Activated CD4-positive, alpha-beta T cell treated with anti-CD3 and anti-CD28 coated beads for 36 hours (primary cell): ENCODE data around the gene CAMTA1. TPM values are rescaled to one million over a fixed set of nuclear protein-coding genes. Genes with fewer than 3 reads are reported as not detected.

Source experiments
- ATAC-seq: fragments of 200-7000 bp; cut with Tn5 transposase; one replicate; pipeline ENCODE4 v1.10.0; 2021; ENCODE audit warnings: mild to moderate bottlenecking, moderate library complexity
- CTCF ChIA-PET: fragments of 350-600 bp; sonication (Branson Sonifier 250); formaldehyde crosslinking; loops from one replicate; lab custom pipeline; 2021; ENCODE audit warnings: antibody characterized with exemption; lab: Charles Lee
- POLR2A ChIA-PET: fragments of 350-600 bp; sonication (Branson Sonifier 250); formaldehyde crosslinking; loops from one replicate; lab custom pipeline; 2021; ENCODE audit warnings: antibody characterized with exemption, inconsistent platforms; lab: Charles Lee
- DNase-seq: peaks from one replicate; pipeline ENCODE4 v3.0.0-alpha.2; 2020
- H3K27ac Mint-ChIP-seq: one replicate; pipeline ENCODE4 v1.8.0; 2021; ENCODE audit warnings: mixed read lengths
- H3K27me3 Mint-ChIP-seq: one replicate; pipeline ENCODE4 v1.8.0; 2021; ENCODE audit warnings: mixed read lengths
- H3K36me3 Mint-ChIP-seq: one replicate; pipeline ENCODE4 v1.8.0; 2021; ENCODE audit warnings: low read depth, mixed read lengths
- H3K4me1 Mint-ChIP-seq: one replicate; pipeline ENCODE4 v1.8.0; 2021; ENCODE audit warnings: mixed read lengths
- H3K4me3 Mint-ChIP-seq: one replicate; pipeline ENCODE4 v1.8.0; 2021; ENCODE audit warnings: mild to moderate bottlenecking, moderate library complexity, mixed read lengths
- H3K9me3 Mint-ChIP-seq: one replicate; pipeline ENCODE4 v1.8.0; 2021; ENCODE audit warnings: low read depth, mixed read lengths
- intact Hi-C, 2 experiments: fragments of 100-400 bp; cut with DNase I in 1 of 2; cut with micrococcal nuclease in 1 of 2; formaldehyde crosslinking; loops; one replicate each; pipeline versions ENCODE4 v1.14.2 to v1.15.1; 2022 to 2024; cut with DNase I, micrococcal nuclease
- total RNA-seq, 2 experiments: library from RNA; stranded (reverse); gene quantifications; one replicate each; pipeline ENCODE4 v1.2.3, GENCODE V29; 2021

Gene CAMTA1
- total RNA-seq, 2 experiments from 2014 or later: 62.3 to 76.7 TPM

DNA sequence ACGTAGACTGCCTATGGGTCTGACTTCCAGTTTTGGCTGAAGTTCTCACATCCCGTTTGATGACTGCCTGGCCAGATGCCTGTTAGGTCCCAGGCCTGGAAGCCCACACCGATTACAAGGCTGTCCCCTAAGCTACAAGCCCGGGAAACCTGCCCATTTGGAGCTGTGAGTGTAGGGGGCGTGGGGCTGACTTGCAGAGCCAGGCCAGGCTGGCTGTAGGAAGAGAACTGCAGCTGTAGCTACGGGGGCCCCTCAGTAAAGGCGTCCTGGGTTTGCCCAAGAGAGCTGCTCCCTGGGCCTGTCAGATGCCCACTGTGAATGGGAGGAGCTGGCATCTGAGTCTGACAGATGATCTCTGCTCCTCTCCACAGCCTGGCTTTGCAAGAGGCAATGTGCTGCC is 199.7 kb downstream of the CAMTA1 start:
- H3K27ac Mint-ChIP-seq: no peak overlapping the region
- DNase-seq: no peak
- intact Hi-C loops: no loop called here
- H3K36me3 Mint-ChIP-seq: no peaks in the 10 kb centered on the region
- no peak overlapping the region for H3K4me3 Mint-ChIP-seq
- ChIA-PET POLR2A (no interaction called here), CTCF (interaction anchor here (0.6 kb wide), 1 partner anchor 84 kb away, joined by 3 read pairs; no protein-coding TSS in a partner anchor)
- no peaks in the 10 kb centered on the region for H3K4me1 Mint-ChIP-seq
- no peak for ATAC-seq
- H3K9me3 Mint-ChIP-seq: no peaks in the 10 kb centered on the region
- peaks cover 5% of the 10 kb centered on the region for H3K27me3 Mint-ChIP-seq

DNA sequence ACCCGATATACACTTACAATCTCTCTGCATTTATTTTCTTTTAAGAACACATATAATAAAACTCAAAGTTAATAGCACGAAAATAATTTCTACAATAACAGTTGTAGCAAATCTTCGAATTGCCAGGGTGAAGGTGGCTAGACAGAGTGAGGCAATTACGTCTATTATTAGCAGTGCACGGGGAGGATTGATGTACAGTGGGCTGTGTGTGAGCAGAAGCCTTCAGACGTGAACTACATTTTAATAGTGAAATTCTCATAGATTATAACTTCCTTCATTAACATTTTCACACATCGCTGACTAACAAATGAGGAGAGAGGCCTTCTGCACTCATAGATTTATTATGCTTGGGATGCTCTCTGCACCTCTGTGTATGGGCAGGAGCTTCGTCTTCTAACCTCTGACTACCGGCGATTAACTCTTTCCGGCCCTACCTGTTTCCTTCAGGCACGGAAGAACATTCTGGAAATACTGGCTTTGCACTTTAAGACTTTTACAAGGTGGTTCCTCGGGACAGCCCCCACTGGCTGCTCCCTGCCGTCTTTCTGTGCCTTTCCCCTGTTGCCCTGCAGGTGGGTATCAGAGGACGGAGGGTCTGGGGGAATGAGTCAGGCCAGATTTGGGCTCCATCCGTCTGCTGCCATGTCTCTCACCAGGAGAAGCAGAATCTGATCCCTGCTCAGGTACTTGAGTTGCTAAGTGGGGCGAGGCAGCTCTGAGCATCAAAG is 200.5 kb downstream of the CAMTA1 start:
- ChIA-PET POLR2A (no interaction called here), CTCF (no interaction called here)
- peaks cover 2% of the 10 kb centered on the region for H3K9me3 Mint-ChIP-seq
- H3K36me3 Mint-ChIP-seq: no peaks in the 10 kb centered on the region
- peaks cover 10% of the 10 kb centered on the region for H3K27me3 Mint-ChIP-seq
- no peak overlapping the region for H3K4me3 Mint-ChIP-seq
- no peaks in the 10 kb centered on the region for H3K4me1 Mint-ChIP-seq
- ATAC-seq (no peak), DNase-seq (no peak)
- intact Hi-C loops: no loop called here
- no peak overlapping the region for H3K27ac Mint-ChIP-seq

DNA sequence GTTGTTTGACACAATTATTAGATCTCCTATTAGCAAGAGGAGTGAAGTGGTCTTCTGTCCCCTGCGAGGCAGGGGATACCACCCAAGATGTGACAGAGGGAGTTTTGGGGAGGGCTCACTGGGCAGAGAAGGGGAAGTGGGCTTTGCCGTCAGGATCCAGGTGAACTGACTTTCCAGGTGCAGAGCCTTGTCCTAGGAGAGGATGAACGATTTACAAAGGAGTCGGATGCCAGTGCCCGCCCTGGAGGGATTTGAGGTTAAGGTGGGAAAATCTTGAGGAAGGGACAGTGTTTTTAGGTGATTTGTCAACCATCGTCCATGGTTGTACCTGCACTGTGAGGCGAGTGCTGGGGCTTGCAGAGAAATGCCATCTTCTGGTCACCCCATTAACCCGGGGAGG is 201.0 kb downstream of the CAMTA1 start:
- H3K9me3 Mint-ChIP-seq: peaks cover 2% of the 10 kb centered on the region
- DNase-seq: no peak
- intact Hi-C loops: no loop called here
- ATAC-seq: no peak
- H3K36me3 Mint-ChIP-seq: no peaks in the 10 kb centered on the region
- H3K27me3 Mint-ChIP-seq: peaks cover 11% of the 10 kb centered on the region
- POLR2A ChIA-PET: no interaction called here
- H3K27ac Mint-ChIP-seq: no peak overlapping the region
- no peaks in the 10 kb centered on the region for H3K4me1 Mint-ChIP-seq
- no peak overlapping the region for H3K4me3 Mint-ChIP-seq
- CTCF ChIA-PET: no interaction called here

DNA sequence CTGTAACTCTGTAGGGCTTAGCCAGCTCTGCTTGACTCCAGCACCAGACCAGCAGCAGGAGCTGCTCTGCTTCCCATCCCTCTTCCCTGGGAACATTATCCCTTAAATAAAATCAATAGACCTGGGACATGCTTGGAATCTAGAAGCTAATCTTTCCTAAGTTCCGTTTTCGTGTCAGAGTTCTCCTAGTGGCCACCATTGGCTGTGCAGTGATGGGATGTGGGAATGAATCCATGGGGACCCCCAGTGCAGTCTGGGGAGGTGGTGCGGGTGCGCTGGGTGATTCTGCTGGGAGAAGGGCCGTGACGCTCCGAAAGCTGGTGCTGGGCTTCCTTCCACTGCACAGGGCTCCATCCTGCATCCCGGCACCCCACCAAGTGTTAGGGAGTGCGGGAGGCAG is 202.7 kb downstream of the CAMTA1 start:
- Mint-ChIP-seq H3K27me3 (peaks cover 13% of the 10 kb centered on the region), H3K4me3 (no peak overlapping the region), H3K27ac (no peak overlapping the region), H3K36me3 (no peaks in the 10 kb centered on the region), H3K4me1 (no peaks in the 10 kb centered on the region), H3K9me3 (peaks cover 4% of the 10 kb centered on the region)
- DNase-seq: no peak
- ChIA-PET POLR2A (no interaction called here), CTCF (no interaction called here)
- intact Hi-C loops: no loop called here
- ATAC-seq: no peak

DNA sequence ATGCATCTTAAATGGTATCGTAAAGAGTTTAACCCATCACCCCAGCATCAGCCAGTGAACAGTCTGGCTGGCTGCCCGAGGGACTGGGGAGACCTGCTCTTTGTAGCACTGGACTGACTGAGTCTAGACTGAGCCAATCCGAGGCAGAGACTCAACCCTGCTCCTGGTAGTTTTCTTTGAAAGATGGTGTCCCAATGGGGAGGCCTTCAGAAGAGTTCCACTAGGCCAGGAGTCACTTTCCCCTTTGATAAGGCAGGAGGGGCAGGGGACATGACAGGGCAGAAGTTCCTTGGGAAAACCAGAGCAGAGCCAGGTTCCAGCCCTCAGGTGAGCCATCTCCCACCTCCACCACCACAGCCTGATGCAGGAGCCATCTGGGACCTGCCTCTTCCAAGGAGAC is 203.5 kb downstream of the CAMTA1 start:
- intact Hi-C loops: no loop called here
- H3K27ac Mint-ChIP-seq: no peak overlapping the region
- H3K4me1 Mint-ChIP-seq: no peaks in the 10 kb centered on the region
- H3K27me3 Mint-ChIP-seq: peaks cover 15% of the 10 kb centered on the region
- ATAC-seq (no peak), DNase-seq (no peak)
- CTCF ChIA-PET: no interaction called here
- POLR2A ChIA-PET: no interaction called here
- H3K4me3 Mint-ChIP-seq: no peak overlapping the region
- peaks cover 9% of the 10 kb centered on the region for H3K9me3 Mint-ChIP-seq
- no peaks in the 10 kb centered on the region for H3K36me3 Mint-ChIP-seq

DNA sequence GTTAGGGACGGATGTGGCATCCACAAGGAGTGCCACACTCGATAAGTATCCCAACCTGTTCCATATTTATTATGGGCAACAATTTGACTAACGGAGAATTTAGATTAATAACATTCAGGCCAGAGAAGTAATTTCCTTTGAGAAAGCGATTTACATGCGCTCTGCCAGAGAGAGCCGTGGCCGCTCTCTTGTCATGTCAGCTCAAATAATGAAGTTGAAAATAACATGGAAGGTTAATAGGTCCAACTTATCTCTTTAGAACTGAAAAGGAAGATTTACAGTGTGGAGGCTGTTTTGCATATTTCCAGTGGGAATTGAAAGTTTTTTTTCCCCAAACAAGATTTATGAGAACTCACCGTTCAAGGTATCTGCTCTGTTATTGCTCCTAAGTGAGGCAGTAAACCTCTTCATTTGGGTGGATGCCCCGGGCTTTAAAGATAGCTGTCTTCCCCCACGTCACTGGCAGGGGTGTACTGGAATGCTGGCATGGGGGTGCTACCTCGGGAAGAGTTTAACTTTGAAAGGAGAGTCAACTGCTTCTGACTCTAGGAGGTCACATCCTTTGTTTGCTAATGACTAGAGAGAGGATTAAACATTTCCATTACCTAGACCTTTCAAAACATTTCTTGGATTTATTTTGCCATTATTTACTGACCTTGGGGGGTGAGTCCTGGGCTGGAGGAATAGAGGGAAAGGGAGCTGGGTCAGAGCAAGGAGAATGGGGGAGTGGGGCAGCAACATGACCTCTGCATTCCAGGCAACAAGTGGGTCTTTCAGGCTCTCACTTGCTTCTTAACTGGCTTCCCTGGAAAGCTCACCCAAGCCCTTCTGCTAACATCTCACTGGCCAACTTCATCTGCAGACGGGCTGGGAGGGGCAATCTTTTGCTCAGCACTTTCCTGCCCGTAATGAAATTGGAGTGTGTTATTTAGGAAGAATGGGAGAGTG is 204.2 kb downstream of the CAMTA1 start:
- CTCF ChIA-PET: interaction anchor here (0.6 kb wide), 1 partner anchor 55 kb away, joined by 3 read pairs; no protein-coding TSS in a partner anchor
- POLR2A ChIA-PET: no interaction called here
- DNase-seq (no peak), ATAC-seq (no peak)
- Mint-ChIP-seq H3K27ac (no peak overlapping the region), H3K9me3 (peaks cover 12% of the 10 kb centered on the region), H3K27me3 (peaks cover 18% of the 10 kb centered on the region), H3K36me3 (no peaks in the 10 kb centered on the region), H3K4me1 (no peaks in the 10 kb centered on the region), H3K4me3 (no peak overlapping the region)
- intact Hi-C loops: no loop called here

DNA sequence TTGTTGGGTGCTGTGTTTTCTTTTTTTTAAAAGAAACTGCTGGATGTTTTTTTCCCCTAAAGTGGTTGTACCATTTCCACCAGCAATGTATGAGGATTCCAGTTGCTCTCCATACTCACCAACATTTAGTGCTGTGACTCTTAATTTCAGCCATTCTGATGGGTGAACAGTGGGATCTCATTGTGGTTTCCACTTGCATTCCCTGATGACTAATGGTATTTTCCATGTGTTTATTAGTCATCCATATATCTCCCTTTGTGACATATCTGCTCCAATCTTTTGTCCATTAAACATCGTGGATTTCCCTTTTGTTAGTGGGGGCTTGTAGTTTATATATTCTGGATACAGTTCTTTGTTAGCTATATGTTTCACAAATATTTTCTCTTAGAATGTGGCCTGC is 206.0 kb downstream of the CAMTA1 start:
- ChIA-PET POLR2A (no interaction called here), CTCF (no interaction called here)
- Mint-ChIP-seq H3K9me3 (peaks cover 13% of the 10 kb centered on the region), H3K4me1 (peaks cover 1% of the 10 kb centered on the region), H3K36me3 (no peaks in the 10 kb centered on the region), H3K27me3 (peaks cover 22% of the 10 kb centered on the region), H3K27ac (no peak overlapping the region), H3K4me3 (no peak overlapping the region)
- intact Hi-C loops: no loop called here
- ATAC-seq: no peak
- DNase-seq: no peak

DNA sequence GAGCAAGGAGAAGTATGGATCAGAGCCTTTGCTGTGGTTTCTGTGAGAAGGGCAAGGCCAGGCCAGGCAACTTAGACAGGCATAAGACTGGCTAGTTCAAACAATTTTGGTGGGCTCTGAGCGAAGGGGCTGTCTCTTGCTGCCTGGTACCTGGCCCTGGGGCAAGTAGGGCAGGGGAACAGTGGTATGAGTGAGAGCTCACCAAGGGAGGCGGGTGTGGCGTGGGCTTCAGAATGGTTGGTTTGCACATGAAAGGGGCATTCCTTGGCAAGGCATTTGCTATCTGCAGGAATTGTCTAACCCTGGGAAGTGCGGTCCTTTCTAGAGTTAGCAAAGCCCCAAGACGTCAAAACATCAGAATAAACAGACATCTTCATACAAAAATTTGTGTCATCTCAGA is 210.5 kb downstream of the CAMTA1 start:
- DNase-seq: no peak
- ChIA-PET CTCF (no interaction called here), POLR2A (no interaction called here)
- no peak overlapping the region for H3K27ac Mint-ChIP-seq
- peaks cover 13% of the 10 kb centered on the region for H3K27me3 Mint-ChIP-seq
- peaks cover 11% of the 10 kb centered on the region for H3K9me3 Mint-ChIP-seq
- intact Hi-C loops: no loop called here
- H3K36me3 Mint-ChIP-seq: no peaks in the 10 kb centered on the region
- H3K4me1 Mint-ChIP-seq: peaks cover 20% of the 10 kb centered on the region
- H3K4me3 Mint-ChIP-seq: no peak overlapping the region
- no peak for ATAC-seq

DNA sequence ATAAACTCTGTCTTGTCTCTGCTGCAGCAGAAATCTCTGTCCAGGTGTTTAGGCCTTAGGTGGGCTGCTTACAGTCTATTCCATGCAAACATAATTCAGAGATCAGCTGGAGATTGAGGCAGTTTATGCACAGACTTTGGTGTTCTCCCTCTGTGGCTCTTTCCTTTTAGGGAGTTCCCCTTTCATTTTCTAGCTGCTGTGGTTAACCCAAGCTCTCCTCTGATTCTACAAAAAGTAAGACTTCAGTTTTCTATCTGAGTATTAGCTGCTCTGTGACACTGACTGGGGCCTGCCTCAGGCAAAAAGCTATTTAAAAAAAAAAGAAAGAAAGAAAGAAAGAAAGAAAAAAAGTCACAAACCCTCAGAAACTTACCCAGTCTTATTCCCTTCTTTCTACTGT is 211.1 kb downstream of the CAMTA1 start:
- Mint-ChIP-seq H3K9me3 (peaks cover 11% of the 10 kb centered on the region), H3K4me3 (no peak overlapping the region), H3K27ac (no peak overlapping the region), H3K4me1 (peaks cover 24% of the 10 kb centered on the region), H3K36me3 (no peaks in the 10 kb centered on the region), H3K27me3 (peaks cover 12% of the 10 kb centered on the region)
- ATAC-seq: peak; percentile 99
- DNase-seq: peak; percentile 26
- intact Hi-C loops: no loop called here
- POLR2A ChIA-PET: no interaction called here
- CTCF ChIA-PET: interaction anchor here (0.9 kb wide), 1 partner anchor 45 kb away, joined by 4 read pairs; no protein-coding TSS in a partner anchor

DNA sequence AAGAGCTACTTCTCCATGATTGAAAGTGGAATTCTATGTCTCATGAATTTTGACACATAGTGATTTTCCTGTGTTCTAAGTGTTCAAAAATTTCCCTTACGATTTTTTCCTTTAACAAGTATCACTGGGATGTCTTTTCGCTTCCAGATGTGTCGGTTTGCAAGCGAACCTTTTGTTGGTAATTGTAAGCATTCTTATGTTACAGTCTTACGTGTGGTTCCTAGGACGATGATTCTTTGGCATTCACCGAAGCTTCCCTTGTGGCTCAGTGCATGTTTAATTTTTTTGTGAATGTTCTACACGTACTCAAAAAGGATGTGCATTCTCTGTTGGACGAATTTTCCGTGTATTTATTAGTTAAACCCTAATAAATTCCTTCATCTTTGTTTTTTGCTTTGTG is 211.6 kb downstream of the CAMTA1 start:
- Mint-ChIP-seq H3K27ac (no peak overlapping the region), H3K4me3 (no peak overlapping the region), H3K9me3 (peaks cover 11% of the 10 kb centered on the region), H3K36me3 (no peaks in the 10 kb centered on the region), H3K27me3 (peaks cover 13% of the 10 kb centered on the region), H3K4me1 (peaks cover 25% of the 10 kb centered on the region)
- POLR2A ChIA-PET: no interaction called here
- ATAC-seq: no peak
- intact Hi-C loops: no loop called here
- no peak for DNase-seq
- CTCF ChIA-PET: interaction anchor here (0.9 kb wide), 1 partner anchor 45 kb away, joined by 4 read pairs; no protein-coding TSS in a partner anchor

DNA sequence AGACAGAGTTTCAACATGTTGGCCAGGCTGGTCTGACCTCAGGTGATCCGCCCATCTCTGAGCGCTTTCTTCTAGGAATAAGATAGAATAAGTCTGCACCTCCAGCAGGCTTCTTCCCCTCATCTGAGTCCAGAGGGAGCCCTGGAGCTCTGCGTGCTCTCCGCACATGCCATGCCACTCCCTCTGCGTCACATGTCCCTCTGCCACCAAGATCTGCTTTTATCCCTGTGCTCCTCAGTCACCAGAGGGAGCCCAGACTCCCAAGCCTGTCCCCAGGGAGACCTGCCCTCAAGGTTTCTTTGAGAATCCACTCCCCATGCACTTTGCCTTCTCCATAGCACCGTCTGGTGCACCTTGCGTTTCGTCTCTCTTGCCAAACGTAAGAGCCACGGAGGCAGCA is 213.0 kb downstream of the CAMTA1 start:
- peaks cover 25% of the 10 kb centered on the region for H3K4me1 Mint-ChIP-seq
- no peak overlapping the region for H3K27ac Mint-ChIP-seq
- POLR2A ChIA-PET: no interaction called here
- peaks cover 7% of the 10 kb centered on the region for H3K9me3 Mint-ChIP-seq
- intact Hi-C loops: no loop called here
- no peaks in the 10 kb centered on the region for H3K36me3 Mint-ChIP-seq
- ATAC-seq: no peak
- no peak overlapping the region for H3K4me3 Mint-ChIP-seq
- peaks cover 12% of the 10 kb centered on the region for H3K27me3 Mint-ChIP-seq
- DNase-seq: no peak
- CTCF ChIA-PET: no interaction called here
